Measurements from ENCODE around the gene MFAP3L. TPM values are rescaled to one million over a fixed set of nuclear protein-coding genes. Genes with fewer than 3 reads are reported as not detected.
A peak's percentile ranks its signal among the peaks of the same experiment; 100 is the strongest.

The MFAP3L gene
- 1.6 TPM for total RNA-seq

GRCh38 chr4:170026253-170027021 lies at the start of gene MFAP3L:
Gene MFAP3L, minus strand, starts transcription at chr4:170026395. Its CDS starts 20,518 bp downstream, at chr4:170005877.
- peaks cover 0 to 3% (median 0%) of the 10 kb centered on the region in 3 donors for H3K27me3 ChIP-seq (ENCODE audit: control insufficient read depth in 3 of 3, insufficient read depth in 3 of 3, low read length in 3 of 3)
- H3K36me3 ChIP-seq (ENCODE audit: control insufficient read depth in 3 of 3, insufficient read depth in 3 of 3, low read length in 3 of 3), result no peaks in the 10 kb centered on the region
- H3K4me3 ChIP-seq (ENCODE audit: low read length in 3 of 3), result peak within 1 kb of the TSS; percentile 89 to 97 (median 95)
- H3K4me1 ChIP-seq (ENCODE audit: control insufficient read depth in 3 of 3, insufficient read depth in 3 of 3, low read length in 3 of 3), result peaks cover 7 to 12% (median 8%) of the 10 kb centered on the region in 3 donors
- H3K27ac ChIP-seq (ENCODE audit: low read depth, low read length), result peak within 1 kb of the TSS; percentile 80
- no peaks in the 10 kb centered on the region for H3K9me3 ChIP-seq (ENCODE audit: control insufficient read depth in 3 of 3, low read length in 3 of 3)
- H3K9ac ChIP-seq (ENCODE audit: low read depth in 1 of 3, low read length in 3 of 3), result peak within 1 kb of the TSS; percentile 85 to 97 (median 96)

GRCh38 chr4:170071196-170071595 lies 45.0 kb upstream of the MFAP3L start:
- Histone ChIP-seq H3K36me3 (ENCODE audit: control insufficient read depth in 3 of 3, insufficient read depth in 3 of 3, low read length in 3 of 3) (peaks cover 2 to 12% (median 10%) of the 10 kb centered on the region in 3 donors), H3K4me1 (ENCODE audit: control insufficient read depth in 3 of 3, insufficient read depth in 3 of 3, low read length in 3 of 3) (no peaks in the 10 kb centered on the region), H3K4me3 (ENCODE audit: low read length in 3 of 3) (no peak overlapping the region), H3K27me3 (ENCODE audit: control insufficient read depth in 3 of 3, insufficient read depth in 3 of 3, low read length in 3 of 3) (no peaks in the 10 kb centered on the region), H3K9me3 (ENCODE audit: control insufficient read depth in 3 of 3, low read length in 3 of 3) (no peaks in the 10 kb centered on the region), H3K9ac (ENCODE audit: low read depth in 1 of 3, low read length in 3 of 3) (no peak overlapping the region), H3K27ac (ENCODE audit: low read depth, low read length) (no peak overlapping the region)

GRCh38 chr4:170068438-170069128 lies 42.4 kb upstream of the MFAP3L start:
- Histone ChIP-seq H3K36me3 (ENCODE audit: control insufficient read depth in 3 of 3, insufficient read depth in 3 of 3, low read length in 3 of 3) (peaks cover 2 to 12% (median 10%) of the 10 kb centered on the region in 3 donors), H3K27ac (ENCODE audit: low read depth, low read length) (no peak overlapping the region), H3K9me3 (ENCODE audit: control insufficient read depth in 3 of 3, low read length in 3 of 3) (no peaks in the 10 kb centered on the region), H3K27me3 (ENCODE audit: control insufficient read depth in 3 of 3, insufficient read depth in 3 of 3, low read length in 3 of 3) (no peaks in the 10 kb centered on the region), H3K4me1 (ENCODE audit: control insufficient read depth in 3 of 3, insufficient read depth in 3 of 3, low read length in 3 of 3) (no peaks in the 10 kb centered on the region), H3K4me3 (ENCODE audit: low read length in 3 of 3) (no peak overlapping the region), H3K9ac (ENCODE audit: low read depth in 1 of 3, low read length in 3 of 3) (no peak overlapping the region)

- Histone ChIP-seq H3K36me3 (ENCODE audit: control insufficient read depth in 3 of 3, insufficient read depth in 3 of 3, low read length in 3 of 3) (peaks cover 0 to 4% (median 0%) of the 10 kb centered on the region in 3 donors), H3K4me3 (ENCODE audit: low read length in 3 of 3) (no peak overlapping the region), H3K27ac (ENCODE audit: low read depth, low read length) (no peak overlapping the region)
Measured at GRCh38 chr4:170059421-170059820, 33.2 kb upstream of the MFAP3L start.

GRCh38 chr4:170058826-170059225 lies 32.6 kb upstream of the MFAP3L start:
- no peaks in the 10 kb centered on the region for H3K27me3 ChIP-seq (ENCODE audit: control insufficient read depth in 3 of 3, insufficient read depth in 3 of 3, low read length in 3 of 3)
- H3K4me1 ChIP-seq (ENCODE audit: control insufficient read depth in 3 of 3, insufficient read depth in 3 of 3, low read length in 3 of 3), result no peaks in the 10 kb centered on the region
- H3K36me3 ChIP-seq (ENCODE audit: control insufficient read depth in 3 of 3, insufficient read depth in 3 of 3, low read length in 3 of 3), result peaks cover 0 to 4% (median 0%) of the 10 kb centered on the region in 3 donors
- no peak overlapping the region for H3K27ac ChIP-seq (ENCODE audit: low read depth, low read length)
- H3K9ac ChIP-seq (ENCODE audit: low read depth in 1 of 3, low read length in 3 of 3), result no peak overlapping the region
- H3K9me3 ChIP-seq (ENCODE audit: control insufficient read depth in 3 of 3, low read length in 3 of 3), result no peaks in the 10 kb centered on the region
- H3K4me3 ChIP-seq (ENCODE audit: low read length in 3 of 3), result no peak overlapping the region

More at GRCh38 chr4:170059421-170059820, 33.2 kb upstream of the MFAP3L start:
- Histone ChIP-seq H3K4me1 (ENCODE audit: control insufficient read depth in 3 of 3, insufficient read depth in 3 of 3, low read length in 3 of 3) (no peaks in the 10 kb centered on the region), H3K9ac (ENCODE audit: low read depth in 1 of 3, low read length in 3 of 3) (no peak overlapping the region), H3K27me3 (ENCODE audit: control insufficient read depth in 3 of 3, insufficient read depth in 3 of 3, low read length in 3 of 3) (no peaks in the 10 kb centered on the region), H3K9me3 (ENCODE audit: control insufficient read depth in 3 of 3, low read length in 3 of 3) (no peaks in the 10 kb centered on the region)

GRCh38 chr4:170057866-170058265 lies 31.7 kb upstream of the MFAP3L start:
- Histone ChIP-seq H3K4me1 (ENCODE audit: control insufficient read depth in 3 of 3, insufficient read depth in 3 of 3, low read length in 3 of 3) (no peaks in the 10 kb centered on the region), H3K36me3 (ENCODE audit: control insufficient read depth in 3 of 3, insufficient read depth in 3 of 3, low read length in 3 of 3) (peaks cover 0 to 4% (median 0%) of the 10 kb centered on the region in 3 donors), H3K4me3 (ENCODE audit: low read length in 3 of 3) (no peak overlapping the region), H3K27ac (ENCODE audit: low read depth, low read length) (no peak overlapping the region), H3K9me3 (ENCODE audit: control insufficient read depth in 3 of 3, low read length in 3 of 3) (no peaks in the 10 kb centered on the region), H3K9ac (ENCODE audit: low read depth in 1 of 3, low read length in 3 of 3) (no peak overlapping the region), H3K27me3 (ENCODE audit: control insufficient read depth in 3 of 3, insufficient read depth in 3 of 3, low read length in 3 of 3) (no peaks in the 10 kb centered on the region)

GRCh38 chr4:170052919-170053318 lies 26.7 kb upstream of the MFAP3L start:
- no peaks in the 10 kb centered on the region for H3K9me3 ChIP-seq (ENCODE audit: control insufficient read depth in 3 of 3, low read length in 3 of 3)
- no peak overlapping the region for H3K4me3 ChIP-seq (ENCODE audit: low read length in 3 of 3)
- H3K4me1 ChIP-seq (ENCODE audit: control insufficient read depth in 3 of 3, insufficient read depth in 3 of 3, low read length in 3 of 3), result no peaks in the 10 kb centered on the region
- H3K27ac ChIP-seq (ENCODE audit: low read depth, low read length), result no peak overlapping the region
- H3K27me3 ChIP-seq (ENCODE audit: control insufficient read depth in 3 of 3, insufficient read depth in 3 of 3, low read length in 3 of 3), result no peaks in the 10 kb centered on the region
- H3K36me3 ChIP-seq (ENCODE audit: control insufficient read depth in 3 of 3, insufficient read depth in 3 of 3, low read length in 3 of 3), result no peaks in the 10 kb centered on the region
- H3K9ac ChIP-seq (ENCODE audit: low read depth in 1 of 3, low read length in 3 of 3), result no peak overlapping the region

- Histone ChIP-seq H3K4me1 (ENCODE audit: control insufficient read depth in 3 of 3, insufficient read depth in 3 of 3, low read length in 3 of 3) (no peaks in the 10 kb centered on the region), H3K9me3 (ENCODE audit: control insufficient read depth in 3 of 3, low read length in 3 of 3) (no peaks in the 10 kb centered on the region), H3K4me3 (ENCODE audit: low read length in 3 of 3) (no peak overlapping the region), H3K36me3 (ENCODE audit: control insufficient read depth in 3 of 3, insufficient read depth in 3 of 3, low read length in 3 of 3) (no peaks in the 10 kb centered on the region), H3K27ac (ENCODE audit: low read depth, low read length) (no peak overlapping the region), H3K9ac (ENCODE audit: low read depth in 1 of 3, low read length in 3 of 3) (no peak overlapping the region), H3K27me3 (ENCODE audit: control insufficient read depth in 3 of 3, insufficient read depth in 3 of 3, low read length in 3 of 3) (no peaks in the 10 kb centered on the region)
Measured at GRCh38 chr4:170051402-170051801, 25.2 kb upstream of the MFAP3L start.

- H3K27me3 ChIP-seq (ENCODE audit: control insufficient read depth in 3 of 3, insufficient read depth in 3 of 3, low read length in 3 of 3), result no peaks in the 10 kb centered on the region
- H3K9ac ChIP-seq (ENCODE audit: low read depth in 1 of 3, low read length in 3 of 3), result no peak overlapping the region
- H3K9me3 ChIP-seq (ENCODE audit: control insufficient read depth in 3 of 3, low read length in 3 of 3), result no peaks in the 10 kb centered on the region
- no peak overlapping the region for H3K27ac ChIP-seq (ENCODE audit: low read depth, low read length)
- no peak overlapping the region for H3K4me3 ChIP-seq (ENCODE audit: low read length in 3 of 3)
- no peaks in the 10 kb centered on the region for H3K4me1 ChIP-seq (ENCODE audit: control insufficient read depth in 3 of 3, insufficient read depth in 3 of 3, low read length in 3 of 3)
- no peaks in the 10 kb centered on the region for H3K36me3 ChIP-seq (ENCODE audit: control insufficient read depth in 3 of 3, insufficient read depth in 3 of 3, low read length in 3 of 3)
Measured at GRCh38 chr4:170049766-170050165, 23.6 kb upstream of the MFAP3L start.

GRCh38 chr4:170047771-170048354 lies 21.7 kb upstream of the MFAP3L start:
- H3K27ac ChIP-seq (ENCODE audit: low read depth, low read length), result no peak overlapping the region
- H3K4me3 ChIP-seq (ENCODE audit: low read length in 3 of 3), result no peak overlapping the region
- H3K4me1 ChIP-seq (ENCODE audit: control insufficient read depth in 3 of 3, insufficient read depth in 3 of 3, low read length in 3 of 3), result no peaks in the 10 kb centered on the region
- no peaks in the 10 kb centered on the region for H3K9me3 ChIP-seq (ENCODE audit: control insufficient read depth in 3 of 3, low read length in 3 of 3)
- no peaks in the 10 kb centered on the region for H3K36me3 ChIP-seq (ENCODE audit: control insufficient read depth in 3 of 3, insufficient read depth in 3 of 3, low read length in 3 of 3)
- H3K9ac ChIP-seq (ENCODE audit: low read depth in 1 of 3, low read length in 3 of 3), result no peak overlapping the region
- H3K27me3 ChIP-seq (ENCODE audit: control insufficient read depth in 3 of 3, insufficient read depth in 3 of 3, low read length in 3 of 3), result no peaks in the 10 kb centered on the region

Data from skeletal muscle tissue (tissue), 4 donors.